ENCODE measurements around the gene PEAR1.

PEAR1 gene

GRCh38 chr1:156901966-156902915 lies 8.7 kb downstream of the PEAR1 start:
- no peak for DNase-seq

GRCh38 chr1:156903328-156904091 lies 10.0 kb downstream of the PEAR1 start:
- no peak for DNase-seq

- DNase-seq = no peak
Measured at GRCh38 chr1:156904187-156904959, 10.9 kb downstream of the PEAR1 start.

GRCh38 chr1:156905176-156905575 lies 11.7 kb downstream of the PEAR1 start:
- DNase-seq = no peak

- DNase-seq = no peak
Measured at GRCh38 chr1:156905651-156906050, 12.1 kb downstream of the PEAR1 start.

GRCh38 chr1:156906206-156906906 lies 12.8 kb downstream of the PEAR1 start:
- no peak for DNase-seq

- DNase-seq = no peak
Measured at GRCh38 chr1:156908541-156908940, 15.0 kb downstream of the PEAR1 start.

- DNase-seq = no peak
Measured at GRCh38 chr1:156908955-156909354, 15.4 kb downstream of the PEAR1 start.

- no peak for DNase-seq
Measured at GRCh38 chr1:156909671-156910070, 16.2 kb downstream of the PEAR1 start.

- no peak for DNase-seq
Measured at GRCh38 chr1:156910309-156910782, 16.8 kb downstream of the PEAR1 start.

- DNase-seq = peak; percentile 53
Measured at GRCh38 chr1:156911577-156912298, 18.2 kb downstream of the PEAR1 start.

- no peak for DNase-seq
Measured at GRCh38 chr1:156912310-156912709, 18.8 kb downstream of the PEAR1 start.

- DNase-seq = no peak
Measured at GRCh38 chr1:156912861-156913808, 19.6 kb downstream of the PEAR1 start.

- no peak for DNase-seq
Measured at GRCh38 chr1:156913809-156914387, 20.4 kb downstream of the PEAR1 start.

- DNase-seq = no peak
Measured at GRCh38 chr1:156914440-156914856, 20.9 kb downstream of the PEAR1 start.

GRCh38 chr1:156920233-156921052 lies 26.9 kb downstream of the PEAR1 start, which contains the start of gene LRRC71:
TSS of gene LRRC71 (plus strand) at chr1:156920632. CDS start at chr1:156920804, 172 bp downstream.
- DNase-seq = no peak

- DNase-seq = no peak
Measured at GRCh38 chr1:156921053-156921529, 27.6 kb downstream of the PEAR1 start.

GRCh38 chr1:156922986-156923669 lies 29.6 kb downstream of the PEAR1 start:
- DNase-seq = no peak

All from SIG-M5 (cell line).